ENCODE data around the gene TIGD3.
A peak's percentile ranks its signal among the peaks of the same experiment; 100 is the strongest.

The TIGD3 gene

GRCh38 chr11:65354265-65355012 lies at the start of gene TIGD3:
TSS of gene TIGD3 (plus strand) at chr11:65354751. CDS start at chr11:65355809, 1,058 bp downstream.
- peak within 1 kb of the TSS; percentile 58 for H3K4me3 ChIP-seq (ENCODE audit: control insufficient read depth, low read depth, low read length)
- peak; percentile 54 for DNase-seq (ENCODE audit: low read depth)
- no peak for TF ChIP-seq CTCF (IDR thresholded peaks at IDR 0.05; ENCODE audit: control insufficient read depth, insufficient read depth, low read depth, low read length, missing control alignments)

GRCh38 chr11:65305501-65306268 lies 48.9 kb upstream of the TIGD3 start:
- H3K4me3 ChIP-seq (ENCODE audit: control insufficient read depth, low read depth, low read length): no peak overlapping the region
- DNase-seq (ENCODE audit: low read depth): no peak
- TF ChIP-seq CTCF (IDR thresholded peaks at IDR 0.05; ENCODE audit: control insufficient read depth, insufficient read depth, low read depth, low read length, missing control alignments): no peak

- no peak for TF ChIP-seq CTCF (IDR thresholded peaks at IDR 0.05; ENCODE audit: control insufficient read depth, insufficient read depth, low read depth, low read length, missing control alignments)
Measured at GRCh38 chr11:65307298-65308229, 47.0 kb upstream of the TIGD3 start.

GRCh38 chr11:65308281-65308891 lies 46.2 kb upstream of the TIGD3 start:
- no peak for DNase-seq (ENCODE audit: low read depth)
- no peak overlapping the region for H3K4me3 ChIP-seq (ENCODE audit: control insufficient read depth, low read depth, low read length)
- TF ChIP-seq CTCF (IDR thresholded peaks at IDR 0.05; ENCODE audit: control insufficient read depth, insufficient read depth, low read depth, low read length, missing control alignments): no peak

More at GRCh38 chr11:65307298-65308229, 47.0 kb upstream of the TIGD3 start:
- no peak for DNase-seq (ENCODE audit: low read depth)
- H3K4me3 ChIP-seq (ENCODE audit: control insufficient read depth, low read depth, low read length): no peak overlapping the region

- TF ChIP-seq CTCF (IDR thresholded peaks at IDR 0.05; ENCODE audit: control insufficient read depth, insufficient read depth, low read depth, low read length, missing control alignments): no peak
- H3K4me3 ChIP-seq (ENCODE audit: control insufficient read depth, low read depth, low read length): no peak overlapping the region
Measured at GRCh38 chr11:65309006-65309405, 45.5 kb upstream of the TIGD3 start.

GRCh38 chr11:65310215-65310614 lies 44.3 kb upstream of the TIGD3 start:
- H3K4me3 ChIP-seq (ENCODE audit: control insufficient read depth, low read depth, low read length): no peak overlapping the region
- no peak for TF ChIP-seq CTCF (IDR thresholded peaks at IDR 0.05; ENCODE audit: control insufficient read depth, insufficient read depth, low read depth, low read length, missing control alignments)
- DNase-seq (ENCODE audit: low read depth): no peak

More at GRCh38 chr11:65309006-65309405, 45.5 kb upstream of the TIGD3 start:
- DNase-seq (ENCODE audit: low read depth): no peak

Measured in AG09309 (cell line).